ENCODE results near the gene C19orf85. TPM values are rescaled to one million over a fixed set of nuclear protein-coding genes. Genes with fewer than 3 reads are reported as not detected.
A peak's percentile ranks its signal among the peaks of the same experiment; 100 is the strongest.

C19orf85 gene
- total RNA-seq, 4 donors from 2014 or later: not detected

DNA sequence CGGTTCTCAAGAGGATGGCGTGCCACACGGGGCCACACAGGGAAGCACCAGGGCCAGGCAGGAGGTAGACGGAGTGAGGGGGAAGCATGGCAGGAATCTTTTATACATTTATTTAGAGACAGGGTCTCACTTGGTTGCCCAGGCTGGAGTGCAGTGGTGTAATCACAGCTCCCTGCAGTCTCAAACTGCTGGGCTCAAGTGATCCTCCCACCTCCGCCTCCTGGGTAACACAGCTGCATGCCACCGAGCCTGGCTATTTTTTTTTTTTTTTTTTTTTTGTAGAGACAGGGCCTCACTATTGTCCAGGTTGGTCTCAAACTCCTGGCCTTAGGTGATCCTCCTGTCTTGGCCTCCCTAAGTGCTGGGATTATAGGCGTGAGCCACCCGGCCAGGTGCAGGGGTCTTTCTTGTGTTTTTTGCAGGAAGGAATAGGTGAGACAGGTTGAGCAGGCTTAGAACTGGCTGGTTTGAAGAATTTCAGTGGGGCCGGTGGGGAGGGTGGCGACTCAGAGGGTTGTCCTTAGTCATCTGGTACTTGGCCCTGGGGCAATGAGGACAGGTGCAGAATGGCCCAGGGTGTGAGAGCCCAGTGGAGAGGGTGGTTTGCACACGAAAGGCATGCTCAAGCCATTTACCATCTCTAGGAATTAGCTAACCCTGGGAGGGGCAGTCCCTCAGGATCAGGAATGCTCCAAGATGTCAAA lies 31.2 kb upstream of the C19orf85 start:
- no peaks in the 10 kb centered on the region for H3K9me3 ChIP-seq
- H3K4me1 ChIP-seq: peaks cover 0 to 46% (median 8%) of the 10 kb centered on the region in 4 donors
- H3K27me3 ChIP-seq: no peaks in the 10 kb centered on the region
- H3K36me3 ChIP-seq: peaks cover 0 to 13% (median 0%) of the 10 kb centered on the region in 3 donors
- DNase-seq (ENCODE audit: low spot score in 2 of 2): no peak
- H3K27ac ChIP-seq: no peak overlapping the region
- no peak overlapping the region for H3K4me3 ChIP-seq
- WGBS, 2 donors: 78 to 83% methylated on average over 11 of the region's 11 CpGs
- TF ChIP-seq POLR2A (IDR thresholded peaks at IDR 0.05) (no peak), EP300 (IDR thresholded peaks at IDR 0.05) (no peak)
- TF ChIP-seq, protein P1, sequence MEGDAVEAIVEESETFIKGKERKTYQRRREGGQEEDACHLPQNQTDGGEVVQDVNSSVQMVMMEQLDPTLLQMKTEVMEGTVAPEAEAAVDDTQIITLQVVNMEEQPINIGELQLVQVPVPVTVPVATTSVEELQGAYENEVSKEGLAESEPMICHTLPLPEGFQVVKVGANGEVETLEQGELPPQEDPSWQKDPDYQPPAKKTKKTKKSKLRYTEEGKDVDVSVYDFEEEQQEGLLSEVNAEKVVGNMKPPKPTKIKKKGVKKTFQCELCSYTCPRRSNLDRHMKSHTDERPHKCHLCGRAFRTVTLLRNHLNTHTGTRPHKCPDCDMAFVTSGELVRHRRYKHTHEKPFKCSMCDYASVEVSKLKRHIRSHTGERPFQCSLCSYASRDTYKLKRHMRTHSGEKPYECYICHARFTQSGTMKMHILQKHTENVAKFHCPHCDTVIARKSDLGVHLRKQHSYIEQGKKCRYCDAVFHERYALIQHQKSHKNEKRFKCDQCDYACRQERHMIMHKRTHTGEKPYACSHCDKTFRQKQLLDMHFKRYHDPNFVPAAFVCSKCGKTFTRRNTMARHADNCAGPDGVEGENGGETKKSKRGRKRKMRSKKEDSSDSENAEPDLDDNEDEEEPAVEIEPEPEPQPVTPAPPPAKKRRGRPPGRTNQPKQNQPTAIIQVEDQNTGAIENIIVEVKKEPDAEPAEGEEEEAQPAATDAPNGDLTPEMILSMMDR (IDR thresholded peaks at IDR 0.05): no peak

DNA sequence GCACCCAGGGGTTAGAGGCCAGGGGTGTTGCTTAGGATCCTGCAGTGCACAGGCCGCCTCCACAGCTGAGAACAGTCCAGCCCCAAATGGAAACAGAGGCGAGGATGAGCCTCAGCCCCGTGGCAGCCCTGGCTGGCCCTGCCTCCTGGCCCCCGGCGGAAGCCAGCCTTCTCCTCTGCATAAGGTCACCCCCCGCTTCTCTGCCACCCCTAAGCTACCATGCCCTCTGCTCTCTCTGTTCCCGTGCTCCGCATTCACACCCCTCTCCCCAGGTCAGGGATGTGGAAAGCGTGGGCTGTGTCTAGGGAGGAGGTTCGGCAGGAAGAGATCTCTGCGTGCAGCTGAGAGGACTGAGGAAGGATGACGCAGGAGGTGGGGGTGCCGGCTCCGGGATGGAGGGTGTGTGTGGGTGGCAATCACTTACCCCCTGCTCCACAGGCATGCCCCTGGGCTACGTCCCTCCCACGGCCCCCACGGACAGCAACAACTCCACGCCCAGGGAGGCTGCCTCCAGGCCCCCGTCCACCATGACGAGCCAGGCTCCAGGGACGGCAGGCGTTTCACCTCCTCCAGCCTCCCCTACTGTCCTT lies 29.7 kb upstream of the C19orf85 start:
- Histone ChIP-seq H3K4me3 (peak overlapping the region in 3 of 4 donors; percentile 13 to 45 (median 20)), H3K27me3 (no peaks in the 10 kb centered on the region), H3K9me3 (no peaks in the 10 kb centered on the region), H3K27ac (peak overlapping the region; percentile 6 to 87 (median 79)), H3K36me3 (no peaks in the 10 kb centered on the region), H3K4me1 (peaks cover 0 to 62% (median 9%) of the 10 kb centered on the region in 4 donors)
- WGBS, 2 donors: 8 to 15% methylated on average over 17 to 20 of the region's 22 CpGs
- TF ChIP-seq, protein P1 (IDR thresholded peaks at IDR 0.05): no peak
- peak in 1 of 2 donors; percentile 35 for TF ChIP-seq EP300 (IDR thresholded peaks at IDR 0.05)
- DNase-seq (ENCODE audit: low spot score in 2 of 2): no peak

DNA sequence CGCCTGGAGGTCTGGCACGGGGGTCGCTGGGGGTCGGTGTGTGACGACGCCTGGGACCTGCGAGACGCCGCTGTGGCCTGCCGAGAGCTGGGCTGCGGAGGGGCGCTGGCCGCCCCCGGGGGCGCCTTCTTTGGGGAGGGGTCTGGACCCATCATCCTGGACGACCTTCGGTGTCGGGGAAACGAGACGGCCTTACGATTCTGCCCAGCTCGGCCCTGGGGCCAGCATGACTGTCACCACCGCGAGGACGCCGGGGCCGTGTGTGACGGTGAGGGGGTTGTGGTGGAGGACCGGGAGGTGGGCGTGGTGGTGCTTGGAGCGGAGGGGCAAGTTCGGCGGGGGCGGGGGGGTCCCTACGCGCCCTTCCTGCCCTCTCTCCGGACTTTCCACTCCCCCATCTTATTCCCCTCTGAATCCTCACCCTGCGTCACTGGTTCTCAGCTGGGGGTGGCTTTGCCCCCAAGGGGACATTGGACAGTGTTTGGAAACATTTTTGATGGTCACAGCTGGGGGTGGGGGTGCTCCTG lies 29.2 kb upstream of the C19orf85 start:
- TF ChIP-seq POLR2A (IDR thresholded peaks at IDR 0.05) (no peak), EP300 (IDR thresholded peaks at IDR 0.05) (no peak)
- TF ChIP-seq, protein P1 (IDR thresholded peaks at IDR 0.05): no peak
- no peak for DNase-seq (ENCODE audit: low spot score in 2 of 2)
- Histone ChIP-seq H3K27me3 (no peaks in the 10 kb centered on the region), H3K4me1 (peaks cover 0 to 67% (median 9%) of the 10 kb centered on the region in 4 donors), H3K4me3 (peak overlapping the region in 2 of 4 donors; percentile 11 to 45), H3K36me3 (no peaks in the 10 kb centered on the region), H3K9me3 (no peaks in the 10 kb centered on the region), H3K27ac (peak overlapping the region; percentile 6 to 87 (median 79))
- WGBS, 2 donors: 31 to 45% methylated on average over 20 to 28 of the region's 38 CpGs

DNA sequence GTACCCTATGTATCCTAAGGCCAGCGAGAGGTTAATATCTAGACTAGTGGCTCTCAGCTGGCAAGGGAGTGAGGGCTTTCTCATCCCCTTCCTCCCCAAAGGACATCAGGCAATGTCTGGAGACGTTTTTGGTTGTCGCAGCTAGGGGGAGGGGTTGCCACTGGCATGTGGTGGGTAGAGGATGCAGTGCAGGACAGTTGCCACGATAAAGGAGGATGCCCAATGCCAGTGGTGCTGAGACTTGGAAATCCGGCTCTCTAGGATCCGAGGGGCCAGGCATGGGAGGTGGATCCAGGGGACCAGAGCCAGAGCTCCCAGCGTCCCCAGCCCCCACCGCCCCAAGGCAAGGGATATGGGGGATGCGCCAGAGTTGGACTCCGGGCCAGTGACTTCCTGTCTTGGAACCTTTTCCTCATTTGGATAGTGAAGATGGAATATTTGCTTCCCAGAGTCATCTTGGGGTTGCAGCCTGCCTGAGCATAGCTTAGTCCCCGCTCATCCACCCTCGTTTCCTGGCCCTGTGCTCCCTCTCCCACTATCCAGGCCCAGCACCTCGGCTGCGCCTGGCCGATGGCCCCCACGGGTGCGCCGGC lies 28.6 kb upstream of the C19orf85 start:
- H3K36me3 ChIP-seq: no peaks in the 10 kb centered on the region
- 34 to 48% methylated on average over 12 to 14 of the region's 18 CpGs for WGBS, 2 donors
- H3K9me3 ChIP-seq: no peaks in the 10 kb centered on the region
- DNase-seq (ENCODE audit: low spot score in 2 of 2): no peak
- H3K27me3 ChIP-seq: no peaks in the 10 kb centered on the region
- peaks cover 0 to 73% (median 12%) of the 10 kb centered on the region in 4 donors for H3K4me1 ChIP-seq
- TF ChIP-seq, protein P1 (IDR thresholded peaks at IDR 0.05): no peak
- TF ChIP-seq POLR2A (IDR thresholded peaks at IDR 0.05) (no peak), EP300 (IDR thresholded peaks at IDR 0.05) (no peak)
- peak overlapping the region in 2 of 4 donors; percentile 11 to 45 for H3K4me3 ChIP-seq
- peak overlapping the region; percentile 6 to 87 (median 79) for H3K27ac ChIP-seq

All from tibial nerve (tissue), 4 donors.